Measurements from ENCODE around the gene UQCC5. TPM values are rescaled to one million over a fixed set of nuclear protein-coding genes. Genes with fewer than 3 reads are reported as not detected.
"Not testable (repeated sequence)": the region's sequence is repeated elsewhere in the genome, so short reads cannot be mapped to it uniquely, and the experiment has no call there.

UQCC5 gene
- total RNA-seq, 2 donors from 2014 or later = 7.4 to 8.9 TPM

DNA sequence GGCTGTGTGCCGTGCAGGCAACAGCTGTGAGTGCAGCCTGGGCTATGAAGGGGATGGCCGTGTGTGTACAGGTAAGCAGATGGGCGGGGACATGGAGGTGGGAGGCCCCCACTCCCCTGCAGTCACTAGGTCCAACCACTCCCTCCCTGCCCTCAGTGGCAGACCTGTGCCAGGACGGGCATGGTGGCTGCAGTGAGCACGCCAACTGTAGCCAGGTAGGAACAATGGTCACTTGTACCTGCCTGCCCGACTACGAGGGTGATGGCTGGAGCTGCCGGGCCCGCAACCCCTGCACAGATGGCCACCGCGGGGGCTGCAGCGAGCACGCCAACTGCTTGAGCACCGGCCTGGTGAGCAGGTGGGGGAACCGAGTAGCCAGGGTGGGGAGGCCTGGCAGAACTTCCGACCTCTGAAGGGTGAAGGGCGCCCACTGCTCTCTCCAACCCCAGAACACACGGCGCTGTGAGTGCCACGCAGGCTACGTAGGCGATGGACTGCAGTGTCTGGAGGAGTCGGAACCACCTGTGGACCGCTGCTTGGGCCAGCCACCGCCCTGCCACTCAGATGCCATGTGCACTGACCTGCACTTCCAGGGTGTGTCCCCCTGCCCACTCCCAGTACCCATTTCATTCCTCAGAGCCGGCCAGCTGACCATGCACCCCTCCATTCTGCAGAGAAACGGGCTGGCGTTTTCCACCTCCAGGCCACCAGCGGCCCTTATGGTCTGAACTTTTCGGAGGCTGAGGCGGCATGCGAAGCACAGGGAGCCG is 14.3 kb upstream of the UQCC5 start:
- Mint-ChIP-seq H3K4me3 (no peak overlapping the region), H3K9me3 (no peaks in the 10 kb centered on the region), H3K27ac (no peak overlapping the region), H3K4me1 (ENCODE audit: low read depth) (no peaks in the 10 kb centered on the region), H3K36me3 (ENCODE audit: insufficient read depth in 2 of 2) (peaks cover 0 to 2% of the 10 kb centered on the region in 2 donors), H3K27me3 (ENCODE audit: low read depth) (no peaks in the 10 kb centered on the region)
- ATAC-seq (replicated peaks in 1 of 2) (no peak), DNase-seq (no peak)

GRCh38 chr3:52522651-52523251 is 13.7 kb upstream of the UQCC5 start:
- Mint-ChIP-seq H3K9me3 (no peaks in the 10 kb centered on the region), H3K27ac (no peak overlapping the region), H3K36me3 (ENCODE audit: insufficient read depth in 2 of 2) (peaks cover 0 to 2% of the 10 kb centered on the region in 2 donors), H3K4me3 (no peak overlapping the region), H3K4me1 (ENCODE audit: low read depth) (no peaks in the 10 kb centered on the region), H3K27me3 (ENCODE audit: low read depth) (no peaks in the 10 kb centered on the region)
- DNase-seq = no peak
- ATAC-seq (replicated peaks in 1 of 2) = no peak

- Mint-ChIP-seq H3K4me1 (ENCODE audit: low read depth) (no peaks in the 10 kb centered on the region), H3K9me3 (no peaks in the 10 kb centered on the region)
Observed at GRCh38 chr3:52523386-52524257, 12.8 kb upstream of the UQCC5 start.

DNA sequence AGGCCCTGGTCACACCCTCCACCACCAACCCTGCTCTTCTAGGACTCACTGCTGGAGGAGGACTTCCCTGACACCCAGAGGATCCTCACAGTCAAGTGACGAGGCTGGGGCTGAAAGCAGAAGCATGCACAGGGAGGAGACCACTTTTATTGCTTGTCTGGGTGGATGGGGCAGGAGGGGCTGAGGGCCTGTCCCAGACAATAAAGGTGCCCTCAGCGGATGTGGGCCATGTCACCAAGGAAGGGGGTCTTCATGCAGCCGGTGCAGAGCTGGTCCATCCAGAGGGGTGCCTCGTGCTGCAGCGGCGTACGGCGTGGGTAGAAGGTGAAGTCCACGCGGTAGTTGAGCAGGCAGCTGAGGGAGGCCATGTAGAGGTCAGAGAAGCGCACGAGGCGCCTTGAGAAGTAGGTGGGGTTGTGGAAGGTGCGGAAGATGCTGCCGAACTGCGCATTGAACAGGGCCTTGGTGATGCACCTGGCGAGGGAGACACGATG is 12.1 kb upstream of the UQCC5 start:
- Mint-ChIP-seq H3K36me3 (ENCODE audit: insufficient read depth in 2 of 2) (peaks cover 0 to 2% of the 10 kb centered on the region in 2 donors), H3K27me3 (ENCODE audit: low read depth) (no peaks in the 10 kb centered on the region), H3K9me3 (no peaks in the 10 kb centered on the region), H3K4me1 (ENCODE audit: low read depth) (no peaks in the 10 kb centered on the region), H3K27ac (no peak overlapping the region), H3K4me3 (no peak overlapping the region)
- DNase-seq = no peak
- no peak for ATAC-seq (replicated peaks in 1 of 2)

More at GRCh38 chr3:52523386-52524257, 12.8 kb upstream of the UQCC5 start:
- H3K27ac Mint-ChIP-seq = no peak overlapping the region
- no peak overlapping the region for H3K4me3 Mint-ChIP-seq
- DNase-seq = no peak
- ATAC-seq (replicated peaks in 1 of 2) = no peak
- H3K27me3 Mint-ChIP-seq (ENCODE audit: low read depth) = no peaks in the 10 kb centered on the region
- H3K36me3 Mint-ChIP-seq (ENCODE audit: insufficient read depth in 2 of 2) = peaks cover 0 to 2% of the 10 kb centered on the region in 2 donors

DNA sequence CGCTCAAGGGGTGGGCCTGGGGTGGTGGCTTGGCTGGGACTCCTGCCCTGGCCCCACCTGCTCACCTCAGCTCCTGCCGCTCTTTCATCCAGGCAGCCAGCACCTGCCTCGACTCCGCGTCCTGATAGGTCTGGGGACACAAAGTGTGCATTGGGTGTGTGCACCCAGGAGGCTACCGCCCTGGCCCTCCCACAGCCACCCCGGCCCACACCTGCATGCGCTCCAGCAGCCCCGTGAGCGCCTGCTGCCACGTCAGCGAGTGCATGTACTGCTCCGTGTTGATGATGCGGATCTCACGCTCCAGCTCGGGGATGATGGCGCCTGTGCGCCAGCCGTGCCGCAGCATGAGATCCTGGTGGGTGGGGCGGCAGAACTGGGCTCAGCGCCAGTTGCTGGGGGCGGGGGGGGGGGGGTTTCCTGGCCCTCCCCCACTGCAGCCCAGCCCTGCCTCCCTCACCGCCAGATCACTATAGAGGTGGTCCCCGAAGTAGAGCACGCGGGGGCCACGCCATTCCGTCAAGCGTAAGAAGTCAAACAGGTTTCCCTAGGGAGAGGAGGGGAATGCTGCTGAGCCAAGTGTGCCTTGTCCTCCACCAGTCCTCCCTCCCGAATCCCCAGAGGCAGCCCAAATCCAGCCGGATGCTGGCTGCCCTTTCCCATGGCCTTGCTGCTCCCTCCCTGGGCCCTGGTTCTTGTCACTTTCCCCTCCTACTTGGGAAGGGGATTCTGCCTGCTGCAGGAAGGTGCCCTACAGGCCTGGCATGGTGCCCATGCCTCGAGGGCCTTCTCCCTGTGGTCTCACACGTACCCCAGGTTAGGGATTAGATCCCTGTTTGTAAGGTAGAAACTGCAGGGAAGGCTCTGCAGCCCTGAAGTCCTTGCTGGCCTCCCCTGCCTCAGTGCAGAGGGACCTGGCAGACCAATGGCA is 11.4 kb upstream of the UQCC5 start:
- no peak overlapping the region for H3K4me3 Mint-ChIP-seq
- H3K9me3 Mint-ChIP-seq = no peaks in the 10 kb centered on the region
- H3K27me3 Mint-ChIP-seq (ENCODE audit: low read depth) = no peaks in the 10 kb centered on the region
- DNase-seq (no peak), ATAC-seq (replicated peaks in 1 of 2) (no peak)
- no peaks in the 10 kb centered on the region for H3K4me1 Mint-ChIP-seq (ENCODE audit: low read depth)
- H3K27ac Mint-ChIP-seq = no peak overlapping the region
- peaks cover 0 to 2% of the 10 kb centered on the region in 2 donors for H3K36me3 Mint-ChIP-seq (ENCODE audit: insufficient read depth in 2 of 2)

DNA sequence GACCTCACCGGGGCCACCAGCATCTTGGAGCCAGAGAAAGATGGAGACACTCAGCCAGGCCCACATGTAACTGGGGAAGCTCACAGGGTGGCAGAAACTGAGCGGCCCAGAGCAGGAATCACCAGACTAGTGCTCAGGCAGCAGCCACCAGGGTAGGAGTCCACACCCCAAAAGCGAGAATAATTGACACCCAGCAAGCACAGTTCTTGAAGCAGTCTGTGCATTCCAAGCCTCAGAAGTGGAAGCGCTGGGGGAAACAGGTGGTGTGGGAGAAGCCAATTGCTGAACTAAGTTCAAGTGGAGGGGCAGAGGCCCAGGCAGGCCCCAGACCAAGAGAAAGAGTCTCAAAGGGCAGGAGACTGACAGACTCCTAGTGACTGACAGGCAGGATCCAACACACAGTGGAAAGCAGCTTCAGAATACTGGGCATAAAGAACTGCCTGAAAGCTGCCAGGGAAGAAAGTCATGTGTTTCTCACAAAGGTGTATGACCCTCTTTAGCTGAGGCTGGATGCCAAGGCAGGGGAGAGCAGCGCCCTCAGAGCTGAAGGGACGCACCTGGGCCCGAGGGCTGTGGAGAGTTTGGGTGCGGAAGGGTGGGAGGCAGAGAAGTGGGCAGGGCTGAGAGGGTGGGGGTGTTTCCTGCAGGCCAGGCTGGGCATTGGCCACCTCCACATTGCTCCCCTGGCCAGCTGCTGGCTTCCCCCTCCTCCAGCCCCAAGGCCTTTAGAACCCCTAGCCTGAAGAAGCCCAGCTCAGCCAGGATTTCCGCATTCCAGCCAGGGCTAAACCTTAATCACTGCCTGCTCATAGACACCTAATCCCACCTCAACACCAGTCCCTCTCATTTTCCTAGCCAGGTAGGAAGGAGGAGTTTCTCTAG is 10.5 kb upstream of the UQCC5 start:
- H3K36me3 Mint-ChIP-seq (ENCODE audit: insufficient read depth in 2 of 2) = peaks cover 0 to 2% of the 10 kb centered on the region in 2 donors

GRCh38 chr3:52526671-52527038 is 9.8 kb upstream of the UQCC5 start:
- not testable (repeated sequence) for H3K36me3 Mint-ChIP-seq (ENCODE audit: insufficient read depth in 2 of 2); ATAC-seq (replicated peaks in 1 of 2)

More for the DNA sequence above, 10.5 kb upstream of the UQCC5 start:
- H3K27ac Mint-ChIP-seq = no peak overlapping the region
- H3K4me3 Mint-ChIP-seq = no peak overlapping the region
- no peaks in the 10 kb centered on the region for H3K9me3 Mint-ChIP-seq
- DNase-seq = no peak
- ATAC-seq (replicated peaks in 1 of 2) = no peak
- no peaks in the 10 kb centered on the region for H3K27me3 Mint-ChIP-seq (ENCODE audit: low read depth)
- no peaks in the 10 kb centered on the region for H3K4me1 Mint-ChIP-seq (ENCODE audit: low read depth)

DNA sequence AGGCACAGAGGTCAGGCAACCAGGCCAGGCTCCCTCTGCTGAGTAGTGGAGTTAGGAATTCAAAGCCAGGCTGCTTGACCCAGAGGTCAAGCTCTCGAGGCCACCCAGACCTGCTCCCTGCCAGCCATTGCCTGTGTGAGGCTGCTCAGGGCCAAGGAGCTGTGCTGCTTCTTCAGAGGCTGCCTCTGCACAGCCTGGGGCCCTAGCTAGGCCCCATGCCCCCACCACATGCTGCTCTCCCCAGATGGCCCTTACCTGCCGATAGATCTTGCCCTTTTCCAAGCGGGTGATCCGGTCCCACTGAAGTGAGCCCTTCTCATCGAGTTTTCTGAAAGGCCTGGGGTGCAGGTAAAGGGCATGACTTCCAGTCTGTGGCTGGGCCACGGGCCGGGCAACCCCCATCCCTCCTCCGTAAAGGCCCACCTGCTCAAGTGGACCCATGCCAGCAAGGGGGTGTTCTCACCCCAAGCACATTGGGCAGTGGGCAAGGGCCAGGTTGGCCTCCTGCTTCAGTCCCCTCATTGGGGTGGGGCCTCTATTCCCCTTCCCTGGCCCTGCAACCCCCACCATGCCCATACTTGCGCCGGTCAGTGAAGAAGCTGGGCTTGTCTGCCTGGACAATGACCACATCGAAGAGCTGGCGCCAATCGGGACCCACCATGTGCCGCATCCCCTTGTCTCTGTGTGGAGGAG is 9.2 kb upstream of the UQCC5 start:
- H3K4me1 Mint-ChIP-seq (ENCODE audit: low read depth) = no peaks in the 10 kb centered on the region
- no peak overlapping the region for H3K4me3 Mint-ChIP-seq
- ATAC-seq (replicated peaks in 1 of 2) (no peak), DNase-seq (no peak)
- H3K27ac Mint-ChIP-seq = no peak overlapping the region
- H3K27me3 Mint-ChIP-seq (ENCODE audit: low read depth) = no peaks in the 10 kb centered on the region
- no peaks in the 10 kb centered on the region for H3K9me3 Mint-ChIP-seq
- H3K36me3 Mint-ChIP-seq (ENCODE audit: insufficient read depth in 2 of 2) = peaks cover 0 to 2% of the 10 kb centered on the region in 2 donors

More at GRCh38 chr3:52526671-52527038, 9.8 kb upstream of the UQCC5 start:
- not testable (repeated sequence) for DNase-seq; H3K27ac Mint-ChIP-seq; H3K4me1 Mint-ChIP-seq (ENCODE audit: low read depth); H3K4me3 Mint-ChIP-seq; H3K9me3 Mint-ChIP-seq; H3K27me3 Mint-ChIP-seq (ENCODE audit: low read depth)

GRCh38 chr3:52527732-52528585 is 8.4 kb upstream of the UQCC5 start:
- Mint-ChIP-seq H3K27me3 (ENCODE audit: low read depth) (no peaks in the 10 kb centered on the region), H3K4me1 (ENCODE audit: low read depth) (no peaks in the 10 kb centered on the region), H3K27ac (no peak overlapping the region), H3K4me3 (no peak overlapping the region), H3K9me3 (no peaks in the 10 kb centered on the region), H3K36me3 (ENCODE audit: insufficient read depth in 2 of 2) (peaks cover 0 to 2% of the 10 kb centered on the region in 2 donors)
- no peak for ATAC-seq (replicated peaks in 1 of 2)
- DNase-seq = peak in 1 of 2 donors; percentile 0

GRCh38 chr3:52528586-52529375 is 7.6 kb upstream of the UQCC5 start:
- peak in 1 of 2 donors; percentile 0 for DNase-seq
- no peak for ATAC-seq (replicated peaks in 1 of 2)

More at GRCh38 chr3:52528586-52529375, 7.6 kb upstream of the UQCC5 start:
- peaks cover 0 to 2% of the 10 kb centered on the region in 2 donors for H3K36me3 Mint-ChIP-seq (ENCODE audit: insufficient read depth in 2 of 2)
- no peaks in the 10 kb centered on the region for H3K4me1 Mint-ChIP-seq (ENCODE audit: low read depth)
- no peaks in the 10 kb centered on the region for H3K27me3 Mint-ChIP-seq (ENCODE audit: low read depth)
- H3K27ac Mint-ChIP-seq = no peak overlapping the region
- H3K9me3 Mint-ChIP-seq = no peaks in the 10 kb centered on the region
- no peak overlapping the region for H3K4me3 Mint-ChIP-seq
